ENCODE measurements around the gene SDK1. TPM values are rescaled to one million over a fixed set of nuclear protein-coding genes. Genes with fewer than 3 reads are reported as not detected.

Gene SDK1
- total and polyA plus RNA-seq, 12 donors, result 1.0 to 5.3 (median 3.2) TPM

DNA sequence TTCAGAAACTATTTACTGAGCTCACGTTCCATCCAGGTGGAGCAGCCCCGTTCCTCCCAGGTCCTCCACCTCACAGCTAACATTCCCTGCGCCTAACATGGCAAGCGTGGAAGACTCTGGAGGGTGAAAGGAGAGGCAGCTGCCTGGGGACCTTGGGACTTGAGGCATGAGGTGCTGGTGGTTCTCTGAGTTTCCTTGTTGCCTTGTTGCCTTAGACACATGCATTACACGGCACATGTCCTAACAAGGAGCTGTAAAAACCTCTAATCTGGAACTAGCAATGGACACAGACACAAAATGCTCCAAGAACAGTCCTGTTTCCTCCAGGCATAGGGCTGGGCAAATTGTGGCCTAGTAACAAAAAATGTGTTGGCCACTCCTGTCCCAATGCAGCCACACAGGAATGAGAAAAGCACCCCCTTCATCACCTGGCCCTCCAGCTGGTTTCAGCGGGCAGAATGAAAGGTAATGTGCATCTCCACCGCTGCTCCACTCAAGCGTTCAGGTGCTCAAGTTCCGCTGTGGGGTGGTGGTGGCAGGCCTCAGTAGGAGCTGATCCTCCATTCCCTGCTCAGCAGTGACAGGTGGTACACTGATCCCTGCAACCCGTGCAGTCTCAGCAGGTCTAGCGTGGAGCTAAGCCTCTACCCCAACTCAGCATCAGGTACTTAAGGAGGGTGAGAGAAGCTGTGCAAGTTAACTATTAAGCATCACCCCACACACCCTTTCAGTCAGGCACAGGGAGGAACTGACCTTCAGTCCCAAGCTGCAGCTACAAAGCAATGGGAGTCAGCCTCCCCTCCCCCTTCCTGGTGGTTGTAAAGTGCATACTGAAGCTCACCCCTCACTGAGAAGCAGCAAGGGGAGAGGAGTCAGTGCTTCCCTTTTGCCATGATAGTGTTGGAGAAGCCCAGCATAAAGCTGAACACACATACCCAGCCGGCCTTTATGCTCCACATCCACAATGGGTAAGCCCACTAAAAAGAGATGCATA, 382.8 kb downstream of the SDK1 start:
- no peak for DNase-seq
- TF ChIP-seq CTCF (IDR thresholded peaks at IDR 0.05), result no peak
- no peak overlapping the region for H3K27ac ChIP-seq
- H3K36me3 ChIP-seq, result no peaks in the 10 kb centered on the region
- no peak overlapping the region for H3K4me3 ChIP-seq
- intact Hi-C loops (cut with DNase I), result no loop called here
- 74 to 81% methylated on average over 12 of the region's 12 CpGs for whole genome bisulfite sequencing, 2 donors
- H3K27me3 ChIP-seq, result no peaks in the 10 kb centered on the region
- ATAC-seq, result no peak
- no peaks in the 10 kb centered on the region for H3K4me1 ChIP-seq
- H3K9me3 ChIP-seq, result peaks cover 0 to 14% (median 0%) of the 10 kb centered on the region in 11 donors

DNA sequence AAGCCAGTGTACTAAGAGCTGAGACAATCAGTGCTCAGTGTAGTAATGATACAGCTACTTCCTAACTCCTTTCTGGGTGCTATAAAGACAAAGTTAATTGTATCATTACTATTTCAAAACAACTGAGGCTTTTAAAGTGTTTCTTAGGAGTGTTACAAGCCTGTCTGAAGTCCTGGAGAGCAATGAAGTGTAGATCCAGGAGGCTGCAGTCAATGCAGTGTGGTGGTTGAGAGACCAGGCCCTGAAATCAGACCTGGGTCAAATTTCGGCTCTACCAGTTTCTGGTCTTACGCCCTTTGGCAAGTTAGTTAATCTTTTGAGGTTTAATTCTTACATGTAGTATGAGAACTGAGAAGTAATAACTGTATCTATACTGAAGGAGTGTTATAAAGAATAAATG, 387.0 kb downstream of the SDK1 start:
- no peak overlapping the region for H3K4me3 ChIP-seq
- H3K27me3 ChIP-seq, result no peaks in the 10 kb centered on the region
- TF ChIP-seq CTCF (IDR thresholded peaks at IDR 0.05), result no peak
- peaks cover 0 to 19% (median 0%) of the 10 kb centered on the region in 11 donors for H3K9me3 ChIP-seq
- no peak for ATAC-seq
- H3K27ac ChIP-seq, result no peak overlapping the region
- no peak for DNase-seq
- WGBS, 2 donors, result 46 to 67% methylated on average over 2 of the region's 2 CpGs
- no peaks in the 10 kb centered on the region for H3K4me1 ChIP-seq
- no peaks in the 10 kb centered on the region for H3K36me3 ChIP-seq
- intact Hi-C loops (cut with DNase I), result no loop called here

DNA sequence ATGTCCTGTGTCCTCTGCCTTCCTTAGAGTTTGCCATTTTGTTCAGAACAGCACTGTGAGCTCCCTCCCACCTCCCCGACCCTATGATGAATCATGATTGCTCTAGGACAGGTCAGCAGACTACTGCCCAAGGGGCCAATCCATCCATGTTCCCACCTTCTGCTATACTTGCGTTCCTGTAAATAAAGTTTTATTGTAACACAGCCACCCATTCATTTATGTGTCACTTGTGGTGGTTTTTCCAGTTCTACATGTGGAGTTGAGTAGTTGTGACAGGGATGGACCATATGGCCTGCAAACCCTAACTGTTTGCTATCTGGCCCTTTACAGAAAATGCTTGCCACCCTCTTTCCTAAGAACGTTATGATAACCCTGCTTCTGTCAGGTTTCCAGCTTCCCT, 387.8 kb downstream of the SDK1 start:
- Histone ChIP-seq H3K27ac (no peak overlapping the region), H3K27me3 (no peaks in the 10 kb centered on the region), H3K4me1 (no peaks in the 10 kb centered on the region), H3K9me3 (peaks cover 0 to 19% (median 0%) of the 10 kb centered on the region in 11 donors), H3K4me3 (no peak overlapping the region), H3K36me3 (no peaks in the 10 kb centered on the region)
- WGBS, 2 donors, result 83 to 85% methylated on average over 3 of the region's 3 CpGs
- ATAC-seq (no peak), DNase-seq (no peak)
- no peak for TF ChIP-seq CTCF (IDR thresholded peaks at IDR 0.05)
- intact Hi-C loops (cut with DNase I), result no loop called here

DNA sequence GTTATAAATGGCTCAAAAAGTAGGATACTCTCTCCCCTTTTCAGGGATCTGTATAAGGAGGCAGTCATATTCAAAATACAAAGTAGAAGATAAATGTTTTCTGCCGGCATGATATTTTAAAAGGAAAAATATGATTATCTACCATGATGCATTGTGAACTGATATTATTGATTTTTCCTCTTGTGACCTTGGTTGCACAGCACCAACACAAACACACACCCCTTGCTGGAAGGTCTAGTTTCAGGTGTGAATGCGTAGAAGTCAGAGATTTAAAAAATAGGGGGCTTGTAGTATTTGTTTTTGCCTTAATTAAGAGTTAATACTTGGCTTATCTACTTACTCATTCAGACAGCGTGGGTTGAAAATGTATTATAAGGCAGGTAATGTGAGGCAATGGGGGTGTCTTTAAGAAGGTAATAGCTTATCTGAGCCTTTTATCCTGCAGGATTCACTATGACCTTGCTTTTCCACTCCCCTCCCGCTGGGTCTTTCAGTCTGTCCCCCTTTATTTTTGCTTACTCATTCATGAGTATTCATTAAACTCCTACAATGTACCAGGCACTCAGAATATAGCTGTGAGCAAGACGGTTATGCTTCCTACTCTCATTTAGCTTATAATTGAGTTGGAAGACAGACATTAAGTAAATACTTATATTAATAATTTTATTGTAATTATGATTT, 390.6 kb downstream of the SDK1 start:
- ATAC-seq (no peak), DNase-seq (no peak)
- TF ChIP-seq CTCF (IDR thresholded peaks at IDR 0.05), result no peak
- Histone ChIP-seq H3K27ac (no peak overlapping the region), H3K27me3 (peaks cover 0 to 2% (median 0%) of the 10 kb centered on the region in 7 donors), H3K9me3 (peaks cover 0 to 19% (median 0%) of the 10 kb centered on the region in 11 donors), H3K36me3 (no peaks in the 10 kb centered on the region), H3K4me1 (no peaks in the 10 kb centered on the region), H3K4me3 (no peak overlapping the region)
- intact Hi-C loops (cut with DNase I), result no loop called here
- WGBS, 2 donors, result 78 to 86% methylated on average over 5 of the region's 5 CpGs

Data from heart right ventricle (tissue), 16 donors.